Activated gamma-delta T cell treated with anti-CD3 and anti-CD28 coated beads, Interleukin-2, amount 50 U/mL, for 16 hours (primary cell): ENCODE results near the gene VWC2L.

Experiments
- DNase-seq: peaks from one replicate; pipeline ENCODE4 v3.0.0-alpha.2; 2020; ENCODE audit warnings: low read depth

Gene VWC2L

DNA sequence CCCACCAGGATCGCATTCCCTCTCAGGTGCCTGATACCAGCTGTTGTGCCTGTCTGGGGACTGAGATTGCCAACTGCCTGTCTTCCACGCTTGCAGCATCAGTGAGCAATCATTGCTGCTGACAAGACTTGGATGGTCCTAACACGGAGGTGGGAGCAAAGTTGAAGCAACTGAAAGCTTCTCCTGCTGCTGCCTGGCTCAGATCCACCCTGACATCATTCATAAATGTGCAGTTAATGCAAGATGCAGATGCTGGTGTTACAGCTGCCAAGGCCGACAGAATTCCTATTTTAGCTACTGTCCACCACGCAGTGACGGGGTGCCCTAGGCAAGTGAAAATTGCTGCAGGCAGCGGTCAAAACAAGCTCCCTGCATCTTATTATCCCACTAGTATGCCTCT lies 131.4 kb downstream of the VWC2L start:
- DNase-seq = no peak

DNA sequence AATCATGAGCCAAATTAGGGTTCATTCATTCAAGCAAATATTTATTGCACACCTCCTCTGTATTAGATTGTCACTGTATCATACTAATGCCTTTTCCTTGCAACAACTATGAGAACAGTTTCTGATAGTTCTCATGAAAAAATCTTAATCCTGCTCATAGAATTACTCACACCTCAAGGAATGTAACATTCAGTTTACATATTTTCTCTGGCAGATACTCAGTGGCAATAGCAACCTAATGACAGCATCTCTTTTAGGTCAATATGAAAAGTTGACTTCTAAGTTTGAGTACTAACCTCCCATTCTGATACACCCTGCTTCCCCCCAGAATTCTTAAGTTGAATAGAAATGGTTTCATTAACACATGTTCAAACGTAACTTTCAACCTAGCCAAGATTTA lies 132.0 kb downstream of the VWC2L start:
- DNase-seq = no peak

DNA sequence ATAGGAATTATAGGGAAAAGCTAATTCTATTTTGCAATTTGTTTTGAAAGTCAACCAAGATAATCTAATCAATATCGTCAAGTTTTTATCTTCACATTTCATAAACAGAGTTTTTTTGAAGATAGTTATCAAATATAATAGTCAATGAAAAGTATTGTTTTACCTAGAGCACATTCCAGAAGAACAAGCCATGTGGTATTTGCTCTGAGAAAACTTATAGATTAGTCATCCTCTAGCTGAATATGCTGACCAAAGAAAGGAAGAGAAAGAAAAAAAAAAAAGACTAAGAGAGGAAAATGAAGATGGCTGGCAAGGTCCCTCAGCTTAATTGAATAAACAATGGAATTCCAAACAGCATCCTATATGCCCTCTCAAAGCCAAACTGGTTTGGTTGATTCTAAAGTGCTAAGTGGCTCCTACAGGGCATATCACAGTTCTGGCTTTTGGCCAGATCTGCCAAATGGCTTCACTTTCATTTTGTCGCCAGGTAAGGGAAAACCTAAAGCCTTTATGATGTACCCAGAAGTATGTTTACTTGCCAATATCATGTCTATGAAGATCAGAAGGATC lies 132.6 kb downstream of the VWC2L start:
- no peak for DNase-seq

DNA sequence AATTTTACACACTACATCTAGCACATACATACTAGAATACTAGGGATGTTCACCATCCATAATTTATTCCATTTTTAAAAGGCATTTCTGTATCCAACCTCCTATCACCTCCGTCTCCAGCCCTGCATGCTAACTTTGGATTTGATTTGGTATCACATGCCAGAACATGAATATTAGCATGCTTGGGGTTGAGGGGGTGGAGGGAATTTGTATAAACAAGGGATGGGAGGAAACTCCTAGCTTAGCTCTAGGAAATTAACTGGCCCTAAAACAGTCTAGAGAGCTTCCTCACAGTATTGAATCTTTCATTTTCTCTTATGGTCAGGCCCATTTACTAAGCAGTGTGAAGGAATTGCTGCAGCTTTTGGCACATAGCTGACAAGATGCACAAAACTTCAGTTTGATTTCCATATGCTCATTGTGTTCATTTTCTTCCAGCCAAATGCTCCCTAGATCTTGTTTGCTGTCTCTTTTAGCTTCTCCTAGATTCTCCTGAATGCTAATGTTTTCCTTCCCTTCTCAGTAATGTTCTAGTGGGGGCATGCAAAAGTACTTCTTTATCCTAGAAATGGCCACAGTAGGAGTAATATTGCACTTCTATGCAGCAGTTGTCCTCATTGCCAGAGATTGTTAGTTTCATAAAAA lies 135.2 kb downstream of the VWC2L start:
- no peak for DNase-seq

DNA sequence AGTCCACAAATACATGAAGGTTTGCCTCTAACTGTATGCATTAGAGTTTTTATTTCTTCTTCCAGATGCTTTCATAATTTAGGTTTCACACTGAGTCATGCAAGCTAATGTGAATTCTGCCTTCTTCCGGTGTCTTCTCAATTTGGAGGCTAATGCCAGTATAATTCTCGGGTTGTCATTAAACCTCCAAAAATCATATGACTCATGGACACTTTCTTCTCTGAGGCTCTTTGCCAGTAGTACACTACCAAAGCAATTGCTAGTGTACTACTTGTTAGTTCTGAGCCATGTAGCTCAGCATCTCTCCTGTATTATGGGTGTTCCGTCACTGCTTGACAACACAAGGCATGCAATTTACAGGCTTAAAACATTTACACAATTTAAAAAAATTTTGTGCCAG lies 137.1 kb downstream of the VWC2L start:
- no peak for DNase-seq

DNA sequence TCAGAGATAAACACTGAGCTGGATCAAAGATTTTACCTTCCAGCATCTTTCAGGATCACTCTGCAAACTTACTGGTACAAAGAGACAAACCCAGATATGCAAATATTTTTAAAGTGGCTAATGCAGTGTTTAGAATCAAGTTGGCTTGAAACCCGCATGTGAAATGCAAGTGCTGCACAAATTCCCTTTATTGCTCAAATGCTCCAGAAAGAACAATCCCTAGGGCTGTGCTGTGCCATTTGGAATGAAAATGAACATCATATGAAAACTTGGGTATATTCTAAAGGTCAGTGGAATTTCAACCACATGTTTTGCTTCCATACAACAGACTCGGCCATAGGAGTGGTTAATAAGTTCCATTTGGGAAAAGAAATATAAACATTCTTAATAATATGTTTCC lies 139.1 kb downstream of the VWC2L start:
- no peak for DNase-seq

DNA sequence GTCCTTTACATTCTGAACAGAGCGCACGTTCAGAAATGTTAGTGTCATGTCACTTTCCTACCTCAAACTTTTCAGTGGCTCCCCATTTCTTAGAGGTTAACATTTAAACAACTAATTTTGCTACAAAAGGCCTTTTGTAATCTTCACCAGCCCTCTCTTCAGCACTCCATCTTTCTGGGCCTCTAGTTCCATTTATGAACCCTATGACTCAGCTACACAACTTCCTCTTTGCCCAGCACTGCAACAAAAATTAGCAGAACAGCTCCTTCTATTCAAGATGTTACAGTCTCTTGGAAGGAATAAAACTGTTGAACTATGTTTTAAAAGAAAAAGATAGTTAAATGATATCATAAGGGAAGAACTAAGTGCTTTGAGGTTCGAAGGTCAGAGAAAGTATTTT lies 139.9 kb downstream of the VWC2L start:
- DNase-seq = no peak

DNA sequence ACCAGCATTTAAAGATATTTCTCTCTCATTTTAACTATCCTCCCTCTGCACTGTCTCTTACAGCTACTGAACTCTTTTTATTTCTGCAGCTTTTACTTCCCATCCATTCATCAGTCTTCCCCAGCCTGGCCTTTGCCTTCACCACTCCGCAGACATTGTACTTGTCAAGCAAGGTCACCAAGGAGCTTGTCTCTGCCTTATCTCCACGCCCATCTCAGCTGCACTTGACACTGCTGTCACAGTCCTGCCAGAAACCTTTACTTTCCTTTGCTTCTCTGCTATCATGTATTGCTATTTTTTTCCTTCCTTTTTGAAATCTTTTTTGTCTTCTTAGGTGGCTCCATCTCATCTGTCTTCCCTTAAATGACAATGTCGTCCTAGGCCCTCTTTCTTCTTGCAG lies 147.0 kb downstream of the VWC2L start:
- DNase-seq = no peak

DNA sequence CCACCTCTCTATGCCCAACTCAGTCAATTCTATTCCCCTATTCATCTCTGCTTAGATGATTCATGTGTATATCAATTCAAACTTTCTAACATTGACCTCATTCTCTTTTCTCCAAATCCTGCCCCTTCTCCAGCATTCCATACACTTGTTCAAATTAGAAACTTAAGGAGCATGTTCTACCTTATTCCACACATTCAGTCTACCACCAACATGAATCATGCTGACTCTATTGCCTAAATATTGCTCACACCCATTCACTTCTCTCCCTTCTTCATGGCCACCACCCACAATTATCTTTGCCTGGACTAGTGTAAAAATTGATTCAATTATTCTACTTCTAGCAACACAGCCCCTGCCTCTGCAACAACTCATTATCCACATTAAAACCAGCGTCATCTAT lies 147.5 kb downstream of the VWC2L start:
- no peak for DNase-seq

DNA sequence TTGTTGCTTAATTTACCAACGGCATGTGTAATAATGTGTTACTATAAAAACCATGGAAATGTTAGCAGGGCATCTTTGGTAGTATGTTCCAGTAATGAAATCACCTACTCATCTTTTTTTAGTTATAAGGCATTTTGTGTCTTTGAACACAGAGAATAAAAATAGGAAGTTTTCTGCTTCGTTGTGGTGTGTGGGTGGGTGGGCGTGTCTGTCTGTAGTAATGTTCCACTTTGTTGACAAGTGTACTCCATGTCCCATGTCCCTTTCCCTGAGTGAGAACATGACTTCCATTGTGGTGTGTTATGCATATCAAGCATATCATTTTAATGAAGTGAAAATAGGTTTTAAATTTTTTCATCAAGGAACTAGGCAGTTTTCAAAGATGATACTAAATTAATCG lies 149.3 kb downstream of the VWC2L start:
- no peak for DNase-seq

DNA sequence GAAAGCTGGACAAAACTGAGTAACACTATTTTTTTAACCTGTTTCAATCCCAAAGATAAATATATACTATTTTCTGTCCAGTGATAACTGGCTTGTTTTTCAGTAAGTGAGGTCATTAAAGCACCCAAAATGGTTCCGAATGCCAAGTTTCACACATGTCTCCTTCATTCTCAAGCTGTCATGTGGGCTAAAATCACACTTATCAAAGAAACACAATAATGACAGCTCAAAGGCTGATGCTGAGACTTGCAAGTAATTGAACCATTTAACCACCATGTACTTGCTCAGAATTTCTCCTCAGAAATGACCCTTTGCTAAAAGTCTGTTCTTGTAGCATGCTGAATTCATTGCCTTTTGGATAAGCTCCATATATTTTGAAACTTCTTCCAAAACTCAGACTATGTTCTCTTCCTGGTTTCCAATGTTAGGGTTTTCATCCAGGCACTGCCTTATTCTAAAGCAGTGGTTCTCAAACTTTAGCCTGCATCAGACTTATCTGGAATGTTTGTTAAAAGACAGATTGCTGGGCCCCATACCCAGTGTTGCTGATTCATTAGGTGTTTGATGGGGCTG lies 149.8 kb downstream of the VWC2L start:
- no peak for DNase-seq

DNA sequence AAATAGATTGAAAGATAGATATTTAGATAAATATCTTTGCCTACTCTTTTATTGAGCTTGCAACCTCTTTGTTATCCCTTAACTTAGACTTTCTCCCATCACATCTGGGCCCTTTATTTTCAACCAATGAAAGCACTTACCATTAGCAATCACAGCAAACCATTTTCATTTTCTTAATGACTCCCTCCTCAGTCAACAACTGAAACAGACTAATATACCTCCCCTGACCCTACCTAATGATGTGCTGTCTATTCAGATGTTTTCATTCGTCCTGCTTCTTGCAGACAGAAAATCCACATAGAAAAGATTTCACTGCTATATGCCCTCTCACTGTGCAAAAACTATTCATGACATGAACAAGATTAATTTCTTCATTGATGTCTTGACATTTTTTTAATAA lies 154.4 kb downstream of the VWC2L start:
- no peak for DNase-seq

DNA sequence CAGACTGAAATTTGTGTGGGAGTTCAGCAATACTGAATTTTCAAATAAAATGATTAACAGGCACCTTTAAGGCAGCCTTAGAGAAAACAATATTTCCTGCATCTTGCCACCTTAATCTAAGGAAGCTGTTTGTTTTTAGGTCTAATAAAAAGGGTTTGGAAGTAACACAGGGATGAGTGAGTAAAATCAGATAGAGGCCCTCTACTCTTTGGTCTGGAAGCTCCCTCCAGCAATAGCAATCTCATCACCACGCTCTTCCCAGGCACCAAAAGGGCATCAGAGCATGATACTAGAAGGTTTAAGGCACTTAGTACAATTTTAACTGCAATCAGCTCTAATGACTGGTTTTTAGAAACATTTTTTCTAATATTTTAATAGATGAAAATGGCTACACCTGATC lies 155.6 kb downstream of the VWC2L start:
- no peak for DNase-seq

DNA sequence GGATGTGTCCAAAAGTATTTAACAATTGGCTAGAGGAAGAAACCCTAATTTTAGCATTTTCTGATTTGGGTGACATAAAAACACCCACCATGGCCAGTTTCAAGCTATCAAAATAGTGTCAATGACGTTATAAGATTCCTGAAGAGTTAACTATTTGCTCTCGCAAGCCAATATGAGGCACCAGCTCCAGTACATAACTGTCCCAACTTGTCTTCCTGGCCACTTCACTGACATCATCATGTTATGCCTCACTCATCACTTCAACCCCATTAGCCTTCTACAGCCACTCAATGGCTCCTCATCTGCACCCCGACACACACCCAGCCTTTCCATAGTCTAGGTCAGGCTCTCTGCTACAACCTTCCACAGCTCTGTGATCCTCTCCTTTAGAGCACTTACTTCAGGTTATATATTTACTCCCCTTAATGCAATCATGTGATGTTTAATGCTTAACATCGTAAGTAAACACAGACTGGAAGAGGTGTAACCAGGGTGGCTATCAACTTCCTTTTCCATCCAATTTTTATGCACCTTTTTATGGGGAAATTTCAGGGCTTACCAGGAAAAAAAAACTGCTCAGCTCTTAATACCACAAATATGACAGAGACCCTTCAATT lies 158.7 kb downstream of the VWC2L start:
- DNase-seq = no peak

DNA sequence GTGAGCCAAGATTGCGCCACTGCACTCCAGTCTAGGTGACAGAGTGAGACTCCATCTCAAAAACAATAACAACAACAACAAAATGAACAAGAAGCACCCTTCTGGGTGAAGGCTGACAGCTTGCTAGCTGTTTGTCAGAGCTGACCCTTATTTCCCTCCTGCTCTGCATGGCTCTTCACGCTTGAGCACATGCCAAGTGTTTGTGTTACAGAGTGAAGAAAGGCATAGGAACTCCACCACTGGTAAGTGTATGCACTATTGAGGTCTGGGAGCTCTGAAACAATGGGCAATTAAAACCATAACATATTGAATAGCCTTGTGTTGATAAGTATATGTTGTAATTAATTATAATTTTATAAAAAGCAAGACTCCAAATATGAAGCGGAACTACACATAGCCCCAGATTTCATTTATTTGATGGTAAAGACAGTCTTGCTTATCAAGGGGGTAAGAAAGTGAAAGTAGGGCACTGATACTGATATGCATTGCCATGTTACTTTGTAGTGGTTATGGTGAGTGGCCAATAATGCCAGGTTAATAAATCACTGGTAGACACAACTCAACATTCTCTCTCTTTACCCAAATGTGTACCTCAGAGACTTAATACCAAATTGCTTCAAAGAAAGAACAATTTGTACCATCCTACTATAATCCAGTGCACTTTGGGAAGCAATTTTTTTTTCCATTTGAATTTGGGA lies 163.4 kb downstream of the VWC2L start:
- DNase-seq = no peak

DNA sequence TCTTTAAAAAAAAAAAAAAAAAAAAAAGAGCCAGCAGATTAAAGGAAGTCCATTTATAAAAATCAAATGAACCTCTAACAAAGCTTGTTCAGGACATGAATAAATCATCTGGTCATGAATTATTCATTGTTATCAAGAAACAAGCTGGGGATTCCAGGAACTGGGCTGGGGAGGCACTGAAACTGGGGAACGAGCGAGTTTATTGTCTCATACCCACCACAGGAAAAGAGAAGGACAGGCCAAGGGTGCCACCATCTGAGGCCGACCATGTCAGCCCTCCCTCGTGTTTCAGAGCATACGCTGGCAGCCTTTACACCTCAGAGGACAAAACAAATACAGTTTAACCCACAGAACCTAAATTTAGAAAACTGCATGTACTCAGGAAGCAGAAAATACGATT lies 164.2 kb downstream of the VWC2L start:
- no peak for DNase-seq

DNA sequence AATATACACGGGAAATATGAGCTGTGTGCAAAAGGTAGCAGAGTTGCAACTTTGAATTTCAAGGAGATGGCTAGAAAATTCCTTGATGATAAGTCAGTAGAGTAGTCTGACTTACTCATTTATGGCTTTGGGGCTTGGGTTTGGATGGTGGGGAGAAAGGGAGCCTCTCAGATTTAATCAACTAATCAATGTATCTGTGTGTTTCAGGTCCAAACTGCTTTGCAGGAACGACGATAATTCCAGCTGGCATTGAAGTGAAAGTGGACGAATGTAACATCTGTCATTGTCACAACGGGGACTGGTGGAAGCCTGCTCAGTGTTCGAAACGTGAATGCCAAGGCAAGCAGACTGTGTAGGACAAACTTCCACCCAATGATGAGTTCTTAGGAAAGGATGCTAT lies 164.6 kb downstream of the VWC2L start:
- DNase-seq = no peak

DNA sequence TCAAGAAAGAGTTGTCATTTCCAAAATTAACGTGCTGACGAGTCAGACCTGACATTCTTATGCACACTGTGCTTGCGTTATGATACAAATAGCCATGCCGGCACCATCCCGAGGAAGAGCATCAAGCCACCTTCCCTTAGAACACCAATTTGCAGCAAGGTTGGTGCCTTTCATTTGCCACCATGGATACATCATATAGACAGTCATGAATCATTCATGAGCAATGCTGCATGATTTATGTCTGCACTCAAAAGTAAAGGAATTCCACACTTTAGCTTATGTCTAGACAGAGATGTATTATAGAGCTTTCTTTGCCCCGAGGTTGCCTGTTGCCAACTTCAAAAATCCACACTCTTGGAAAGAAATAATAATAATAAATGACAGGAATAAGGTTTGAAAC lies 166.9 kb downstream of the VWC2L start:
- DNase-seq = no peak

DNA sequence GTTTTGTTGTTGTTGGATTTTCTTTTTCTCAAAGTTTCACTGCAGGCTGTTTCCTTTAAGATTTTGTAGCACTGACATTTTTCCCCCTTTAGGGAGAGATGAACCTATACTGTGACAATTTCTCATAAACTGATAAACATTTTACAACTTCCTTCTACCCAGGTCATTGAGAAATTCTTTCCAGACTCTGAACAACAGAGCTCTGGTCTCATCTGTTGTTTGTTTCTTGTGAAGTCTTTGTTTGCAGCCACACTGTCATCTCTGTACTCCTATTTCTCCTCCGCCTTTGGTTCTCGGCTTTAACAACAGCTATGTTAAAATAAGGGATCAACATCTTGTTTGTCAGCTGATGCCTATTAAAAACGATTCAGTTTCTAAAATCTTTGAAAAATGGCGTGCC lies 167.6 kb downstream of the VWC2L start:
- no peak for DNase-seq

DNA sequence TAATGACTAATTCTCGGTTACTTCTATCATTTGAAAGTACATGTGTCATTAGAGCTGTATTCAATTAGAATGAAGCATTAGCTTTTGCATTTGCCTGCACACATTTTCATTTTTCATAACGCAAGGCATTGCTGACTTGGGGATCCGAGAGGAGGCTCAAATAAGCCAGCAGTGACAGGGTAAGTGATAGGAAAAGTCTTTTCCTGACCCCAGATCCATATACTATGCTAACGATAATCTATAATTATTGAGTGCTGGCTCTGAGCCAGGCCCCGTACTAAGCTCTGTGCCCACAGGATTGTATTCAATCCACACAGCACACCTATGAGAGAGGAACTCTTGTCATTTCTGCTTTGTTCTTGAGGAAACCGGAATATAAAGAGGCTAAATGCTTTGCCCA lies 168.2 kb downstream of the VWC2L start:
- no peak for DNase-seq

DNA sequence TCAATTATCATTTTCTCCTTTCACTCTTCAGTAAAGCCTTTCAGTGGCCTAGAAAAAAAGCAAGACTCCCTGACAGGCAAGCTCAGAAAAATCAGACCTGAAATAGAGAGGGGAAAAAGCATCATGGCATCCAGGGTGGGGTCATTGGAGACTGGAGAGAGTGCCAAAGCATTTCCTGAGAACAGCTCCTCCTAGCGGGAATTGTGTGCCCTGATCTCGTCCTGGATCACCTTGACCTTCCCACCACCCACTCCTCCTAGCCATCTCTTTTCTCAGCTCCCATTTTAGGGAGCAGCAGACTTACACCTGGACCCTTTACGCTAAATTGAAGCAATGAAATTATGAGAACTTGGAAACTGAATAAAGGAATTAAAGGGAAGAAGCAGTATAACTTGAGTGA lies 176.6 kb downstream of the VWC2L start:
- DNase-seq = no peak

DNA sequence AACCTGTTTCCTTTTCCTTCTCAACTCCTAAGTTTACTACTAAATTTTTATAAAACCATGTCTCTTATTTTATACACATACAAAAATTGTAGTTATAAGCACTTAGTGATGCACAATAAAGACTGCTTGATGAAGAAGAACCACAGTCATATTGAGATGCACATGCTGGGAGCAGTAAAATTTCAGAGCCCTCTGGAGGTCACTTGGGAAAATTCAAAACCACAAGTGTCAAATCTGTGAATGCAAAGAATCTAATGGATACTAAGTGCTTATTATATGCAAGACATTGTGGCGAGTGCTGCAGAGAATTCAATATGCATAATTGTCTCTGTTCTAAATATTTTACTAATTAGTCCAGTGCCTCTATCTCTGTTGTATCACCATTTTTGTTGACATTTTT lies 180.5 kb downstream of the VWC2L start:
- DNase-seq = no peak

DNA sequence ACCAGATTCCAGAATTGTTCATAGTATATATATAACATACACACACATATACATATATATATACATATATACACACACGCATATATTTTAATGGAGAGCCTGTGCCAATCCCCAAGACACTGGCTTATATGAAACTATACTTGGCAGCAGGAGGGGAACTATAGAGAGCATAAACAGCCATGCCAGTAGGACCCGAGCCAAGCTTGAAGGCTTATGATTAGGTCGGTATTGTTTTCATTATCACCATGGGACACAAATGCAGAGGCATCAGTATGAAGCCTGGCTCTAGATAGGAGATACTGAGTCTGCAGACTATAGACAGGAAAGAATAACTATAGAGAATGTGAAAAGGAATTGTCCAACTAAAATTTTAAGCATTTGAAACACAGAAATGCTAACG lies 181.2 kb downstream of the VWC2L start:
- no peak for DNase-seq
